A204.1 (cell line): ENCODE measurements around the gene ITGAL.
"Not testable (repeated sequence)": the region's sequence is repeated elsewhere in the genome, so short reads cannot be mapped to it uniquely, and the experiment has no call there.

ENCODE experiments used
- FAIRE-seq: peaks from 2 replicates; lab custom pipeline; 2012; peaks lifted over from hg19 to GRCh38; lab: Jason Lieb, UNC

The ITGAL gene

GRCh38 chr16:30457743-30458560 is 14.6 kb upstream of the ITGAL start:
- FAIRE-seq, result no peak

DNA sequence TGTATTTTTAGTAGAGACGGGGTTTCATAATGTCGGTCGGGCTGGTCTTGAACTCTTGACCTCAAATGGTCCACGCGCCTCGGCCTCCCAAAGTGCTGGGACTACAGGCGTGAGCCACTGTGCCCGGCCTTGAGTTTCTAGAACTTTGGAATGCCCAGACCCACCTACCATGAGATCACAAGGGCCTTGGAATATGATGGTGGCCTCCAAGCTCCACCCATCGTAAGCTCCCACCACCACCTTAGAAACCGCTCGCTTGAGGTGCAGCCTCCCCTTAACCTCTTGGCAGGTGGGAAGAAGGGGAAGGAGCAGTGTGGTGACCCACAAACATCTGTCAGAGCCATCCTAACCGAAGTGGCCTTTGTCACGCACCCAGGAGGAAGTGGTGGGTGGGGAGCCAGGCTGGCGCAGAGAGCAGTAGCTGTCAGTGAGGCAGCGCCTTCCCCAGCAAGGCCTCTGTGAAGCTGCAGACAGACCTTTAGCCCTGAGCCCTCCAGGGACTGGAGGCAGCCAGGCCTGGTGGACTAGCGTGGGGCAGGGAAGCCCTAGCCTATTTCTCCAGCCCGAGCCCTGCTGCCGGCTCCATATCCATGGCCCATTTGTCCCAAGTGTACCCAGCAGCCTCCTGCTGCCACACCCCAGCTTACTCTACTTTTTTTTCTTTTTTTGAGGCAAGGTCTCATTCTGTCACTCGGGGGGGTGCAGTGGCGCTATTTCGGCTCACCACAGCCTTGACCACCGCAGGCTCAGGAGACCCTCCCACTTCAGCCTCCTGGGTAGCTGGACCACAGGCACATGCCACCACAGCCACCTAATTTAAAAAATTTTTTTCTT is 13.8 kb upstream of the ITGAL start:
- FAIRE-seq, result no peak

DNA sequence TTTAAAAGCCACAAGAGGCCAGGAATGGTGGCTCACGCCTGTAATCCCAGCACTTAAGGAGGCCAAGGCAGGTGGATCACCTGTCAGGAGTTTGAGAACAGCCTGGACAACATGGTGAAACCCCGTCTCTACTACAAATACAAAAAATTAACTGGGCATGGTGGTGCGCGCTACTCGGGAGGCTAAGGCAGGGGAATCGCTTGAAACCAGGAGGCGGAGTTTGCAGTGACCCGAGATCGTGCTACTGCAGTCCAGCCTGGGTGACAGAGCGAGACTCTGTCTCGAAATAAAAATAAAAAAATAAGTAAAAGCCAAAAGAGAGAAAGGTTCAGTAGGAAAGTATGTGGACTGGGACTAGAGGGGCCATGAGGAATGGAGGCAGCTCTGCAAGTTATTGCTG is 13.1 kb upstream of the ITGAL start:
- no peak for FAIRE-seq

- FAIRE-seq, result not testable (repeated sequence)
Measured at GRCh38 chr16:30461426-30461825, 11.1 kb upstream of the ITGAL start.

- no peak for FAIRE-seq
Measured at GRCh38 chr16:30464078-30464477, 8.5 kb upstream of the ITGAL start.

DNA sequence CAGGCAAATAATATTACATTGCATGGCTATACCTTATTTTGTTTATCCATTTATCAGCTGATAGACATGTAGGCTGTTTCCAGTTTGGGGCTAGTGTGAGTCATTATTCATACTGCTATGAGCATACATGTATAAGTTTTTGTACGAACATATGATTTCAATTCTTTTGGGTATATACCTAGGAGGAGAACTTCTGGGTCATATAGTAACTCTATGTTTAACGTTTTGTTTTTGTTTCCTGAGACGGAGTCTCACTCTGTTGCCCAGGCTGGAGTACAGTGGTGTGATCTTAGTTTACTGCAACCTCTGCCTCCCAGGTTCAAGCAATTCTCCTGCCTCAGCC is 2.4 kb upstream of the ITGAL start:
- FAIRE-seq, result no peak

DNA sequence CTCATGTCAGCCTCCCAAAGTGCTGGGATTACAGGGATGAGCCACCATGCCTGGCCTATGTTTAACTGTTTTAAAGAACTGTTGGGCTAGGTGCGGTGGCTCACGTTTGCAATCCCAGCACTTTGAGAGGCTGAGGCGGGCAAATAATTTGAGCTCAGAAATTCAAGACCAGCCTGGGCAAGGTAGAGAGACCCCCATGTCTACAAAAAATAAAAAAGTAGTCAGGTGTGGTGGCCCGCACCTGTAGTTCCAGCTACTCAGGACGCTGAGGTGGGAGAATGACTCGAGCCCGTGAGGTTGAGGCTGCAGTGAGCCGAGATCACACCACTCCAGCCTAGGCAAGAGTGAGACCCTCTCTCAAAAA is 1.9 kb upstream of the ITGAL start:
- FAIRE-seq, result no peak

DNA sequence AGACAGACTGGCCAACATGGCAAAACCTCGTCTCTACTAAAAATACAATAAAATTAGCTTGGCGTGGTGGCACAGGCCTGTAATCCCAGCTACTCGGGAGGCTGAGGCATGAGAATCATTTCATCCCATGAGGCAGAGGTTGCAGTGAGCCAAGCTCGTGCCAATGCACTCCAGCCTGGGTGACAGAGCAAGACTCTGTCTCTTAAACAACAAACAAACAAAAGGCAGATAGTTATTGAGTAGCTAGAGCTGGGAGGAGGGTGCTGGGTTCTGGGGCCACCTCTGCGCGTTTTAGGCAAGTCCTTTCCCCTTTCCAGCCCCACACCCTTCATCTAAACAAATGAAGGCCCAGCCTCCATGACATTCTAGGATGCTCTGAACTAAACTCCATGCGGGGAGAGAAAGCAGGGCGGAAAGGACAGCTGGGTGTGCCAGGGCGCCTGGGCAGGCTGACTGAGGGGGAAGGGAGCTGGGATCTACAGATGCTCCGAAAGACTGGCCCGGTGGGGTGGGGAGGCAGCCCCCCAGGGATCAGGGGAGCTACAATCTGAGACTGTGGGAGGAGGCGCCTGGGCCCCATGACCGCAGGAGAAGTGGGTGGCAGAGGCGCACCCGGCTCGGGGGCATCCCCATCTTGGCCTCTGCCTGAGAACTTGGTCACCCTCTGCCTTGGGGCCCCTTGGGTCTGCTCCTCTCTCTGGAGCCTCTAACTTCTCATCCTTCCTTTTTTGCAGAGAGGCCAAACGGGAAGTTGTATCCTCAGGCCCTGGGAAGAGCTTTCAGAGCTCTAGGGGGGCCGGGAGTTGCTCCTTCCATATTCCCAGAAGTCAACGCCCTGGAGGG is 910 bp downstream of the ITGAL start:
- FAIRE-seq, result no peak

GRCh38 chr16:30474074-30474452 is 1.5 kb downstream of the ITGAL start:
- FAIRE-seq, result no peak

GRCh38 chr16:30474684-30475083 is 2.1 kb downstream of the ITGAL start:
- FAIRE-seq, result no peak

- no peak for FAIRE-seq
Measured at GRCh38 chr16:30476991-30477390, 4.4 kb downstream of the ITGAL start.

GRCh38 chr16:30477773-30478172 is 5.2 kb downstream of the ITGAL start:
- FAIRE-seq, result not testable (repeated sequence)

GRCh38 chr16:30478766-30479478 is 6.4 kb downstream of the ITGAL start:
- FAIRE-seq, result no peak

- no peak for FAIRE-seq
Measured at GRCh38 chr16:30481381-30481780, 8.8 kb downstream of the ITGAL start.

- FAIRE-seq, result no peak
Measured at GRCh38 chr16:30482366-30482765, 9.8 kb downstream of the ITGAL start.

DNA sequence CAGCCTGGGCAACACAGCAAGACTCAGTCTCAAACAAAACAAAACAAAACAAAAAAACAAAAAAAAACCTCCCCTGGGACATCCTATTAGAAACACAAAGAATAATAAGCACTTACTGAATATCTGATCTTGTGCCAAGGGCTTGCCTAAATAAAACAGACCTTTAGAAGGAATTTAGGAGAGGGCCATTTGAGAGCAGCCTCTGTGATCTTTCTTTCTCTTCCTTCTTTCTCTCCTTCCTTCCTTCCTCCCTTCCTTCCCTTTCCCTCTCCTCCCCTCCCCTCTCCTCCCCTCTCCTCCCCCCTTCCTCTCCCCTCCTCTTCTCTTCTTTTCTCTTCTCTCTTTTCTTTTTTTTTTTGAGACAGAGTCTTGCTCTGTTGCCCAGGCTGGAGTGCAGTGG is 12.3 kb downstream of the ITGAL start:
- FAIRE-seq, result no peak

GRCh38 chr16:30485818-30486436 is 13.4 kb downstream of the ITGAL start:
- no peak for FAIRE-seq

DNA sequence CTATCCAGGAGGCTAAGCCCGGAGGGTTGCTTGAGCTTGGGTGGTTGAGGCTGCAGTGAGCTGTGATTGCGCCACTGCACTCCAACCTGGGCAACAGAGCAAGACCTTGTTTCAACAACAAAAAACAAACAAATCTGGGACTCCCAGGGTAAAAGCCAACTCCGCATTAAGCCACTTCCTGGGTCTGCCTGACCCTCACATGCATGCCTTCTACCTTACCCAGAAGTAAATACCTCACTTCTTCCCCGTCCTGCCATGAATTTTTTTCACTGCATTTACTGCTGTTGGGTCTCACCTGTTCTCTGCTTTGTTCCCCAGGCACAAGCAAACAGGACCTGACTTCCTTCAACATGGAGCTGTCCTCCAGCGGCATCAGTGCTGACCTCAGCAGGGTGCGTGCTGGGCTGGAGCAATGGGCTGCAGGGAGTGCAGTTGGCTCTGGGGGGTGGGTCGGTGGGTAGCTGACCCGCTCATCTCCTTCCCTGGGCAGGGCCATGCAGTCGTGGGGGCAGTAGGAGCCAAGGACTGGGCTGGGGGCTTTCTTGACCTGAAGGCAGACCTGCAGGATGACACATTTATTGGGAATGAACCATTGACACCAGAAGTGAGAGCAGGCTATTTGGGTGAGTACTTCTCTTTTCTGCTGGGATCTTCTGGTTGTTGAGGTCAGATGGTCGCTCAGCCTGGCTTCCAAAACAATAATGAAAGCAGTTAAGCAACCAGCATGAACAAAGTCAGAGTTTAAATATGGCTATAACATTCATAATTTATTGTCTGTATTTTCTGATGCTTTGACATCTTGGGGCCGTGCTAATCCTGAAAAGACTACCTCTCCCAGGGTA is 16.4 kb downstream of the ITGAL start:
- FAIRE-seq, result no peak

GRCh38 chr16:30490210-30490609 is 17.7 kb downstream of the ITGAL start:
- FAIRE-seq, result no peak

DNA sequence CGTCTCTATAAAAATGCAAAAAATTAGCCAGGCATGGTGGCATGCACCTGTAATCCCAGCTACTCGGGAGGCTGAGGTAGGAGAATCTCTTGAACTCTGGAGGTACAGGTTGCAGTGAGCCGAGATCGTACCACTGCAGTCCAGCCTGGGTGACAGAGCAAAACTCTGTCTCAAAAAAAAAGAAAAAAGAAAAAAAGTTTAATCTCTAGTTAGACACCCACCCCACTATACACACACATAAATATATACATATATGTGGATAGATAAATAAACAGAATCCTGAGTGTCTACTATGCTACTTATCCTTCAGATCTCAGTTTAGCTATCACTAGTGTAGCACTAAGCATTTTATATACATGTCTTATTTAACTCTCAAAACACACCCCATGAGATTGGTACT is 18.7 kb downstream of the ITGAL start:
- FAIRE-seq, result no peak
